SU-DHL-6 (cell line): ENCODE data around the gene PTPN14.
"Not testable (repeated sequence)": the region's sequence is repeated elsewhere in the genome, so short reads cannot be mapped to it uniquely, and the experiment has no call there.

Experiments
- H2AFZ ChIP-seq: fragments of 200-600 bp; sonication (generic); 2 replicates; pipeline ENCODE4 v1.6.1; 2014; ENCODE audit warnings: low read depth, mild to moderate bottlenecking, moderate library complexity, mixed read lengths, antibody characterized with exemption, low read length; ENCODE audit not compliant: severe bottlenecking
- H3F3A ChIP-seq: fragments of 200-600 bp; shearing (Covaris generic); 2 replicates; pipeline ENCODE4 v1.6.0; 2016; ENCODE audit warnings: antibody characterized with exemption, mild to moderate bottlenecking; ENCODE audit not compliant: insufficient read depth
- H3K27ac ChIP-seq: fragments of 200-600 bp; sonication (generic); 2 replicates; pipeline ENCODE4 v1.5.1; 2016; ENCODE audit warnings: low read depth, mild to moderate bottlenecking, low read length, moderate library complexity, mixed read lengths
- H3K27me3 ChIP-seq: fragments of 200-600 bp; sonication (generic), shearing (Covaris generic); 2 replicates; pipeline ENCODE4 v1.6.0; 2014; ENCODE audit warnings: mild to moderate bottlenecking, low read length
- H3K36me3 ChIP-seq: fragments of 200-600 bp; sonication (generic); 2 replicates; pipeline ENCODE4 v1.6.1; 2014; ENCODE audit warnings: mild to moderate bottlenecking, low read length, mixed read lengths
- H3K4me2 ChIP-seq: fragments of 300-600, 200-600 bp; shearing (Covaris generic), sonication (generic); 2 replicates; pipeline ENCODE4 v1.6.0; 2014; ENCODE audit warnings: low read length, low read depth, mild to moderate bottlenecking; ENCODE audit not compliant: poor library complexity, severe bottlenecking
- H3K4me3 ChIP-seq: fragments of 200-600 bp; sonication (generic); 2 replicates; pipeline ENCODE4 v1.5.1; 2014; ENCODE audit warnings: antibody characterized with exemption, low read length, mild to moderate bottlenecking, mixed read lengths; ENCODE audit not compliant: insufficient read depth, poor library complexity, severe bottlenecking
- H3K79me2 ChIP-seq: fragments of 200-600 bp; sonication (generic); 2 replicates; pipeline ENCODE4 v1.6.1; 2014; ENCODE audit warnings: mild to moderate bottlenecking, low read length, moderate library complexity; ENCODE audit not compliant: insufficient read depth
- H3K9ac ChIP-seq: fragments of 200-600 bp; sonication (generic); 2 replicates; pipeline ENCODE4 v1.7.0; 2014; ENCODE audit warnings: mild to moderate bottlenecking, low read length
- H3K9me2 ChIP-seq: fragments of 200-600 bp; sonication (generic); replicated peaks from 2 replicates; pipeline ENCODE4 v1.6.1; 2014; ENCODE audit warnings: low read length; ENCODE audit not compliant: insufficient read depth
- H3K9me3 ChIP-seq: fragments of 200-600 bp; sonication (generic); 2 replicates; pipeline ENCODE4 v1.6.1; 2014; ENCODE audit warnings: low read length, mixed read lengths; ENCODE audit not compliant: insufficient read depth
- H4K20me1 ChIP-seq: fragments of 200-600 bp; sonication (generic); 2 replicates; pipeline ENCODE4 v1.6.1; 2014; ENCODE audit warnings: low read depth, mild to moderate bottlenecking, antibody characterized with exemption, low read length, moderate library complexity, mixed read lengths
- CTCF ChIP-seq: fragments of 200-600 bp; sonication (generic); IDR thresholded peaks from one replicate; pipeline ENCODE4 v1.5.1; 2017; ENCODE audit warnings: antibody characterized with exemption, mild to moderate bottlenecking, low read length, moderate library complexity; ENCODE audit not compliant: insufficient read depth, poor library complexity, severe bottlenecking
- EZH2phosphoT487 ChIP-seq: fragments of 200-600 bp; sonication (generic), shearing (Covaris generic); conservative IDR thresholded peaks from 2 replicates; pipeline ENCODE4 v1.6.1; 2018; ENCODE audit warnings: mild to moderate bottlenecking, antibody characterized with exemption, low read length, moderate library complexity, mixed read lengths

Gene PTPN14

GRCh38 chr1:214511639-214511998 is 39.8 kb downstream of the PTPN14 start:
- Histone ChIP-seq H3K4me2 (no peak overlapping the region), H3K36me3 (no peaks in the 10 kb centered on the region), H4K20me1 (no peaks in the 10 kb centered on the region), H3K9ac (no peak overlapping the region), H3K4me3 (no peak overlapping the region), H3K79me2 (no peaks in the 10 kb centered on the region), H3K9me2 (no peaks in the 10 kb centered on the region), H3F3A (no peaks in the 10 kb centered on the region), H3K27me3 (no peaks in the 10 kb centered on the region), H3K27ac (no peak overlapping the region), H2AFZ (no peak overlapping the region), H3K9me3 (no peaks in the 10 kb centered on the region)
- TF ChIP-seq CTCF (no peak), EZH2phosphoT487 (no peak)

GRCh38 chr1:214510914-214511638 is 40.3 kb downstream of the PTPN14 start:
- no peaks in the 10 kb centered on the region for H3F3A ChIP-seq
- no peak overlapping the region for H3K4me2 ChIP-seq
- H3K79me2 ChIP-seq, result no peaks in the 10 kb centered on the region
- no peaks in the 10 kb centered on the region for H3K9me3 ChIP-seq
- no peak overlapping the region for H3K4me3 ChIP-seq
- TF ChIP-seq EZH2phosphoT487 (no peak), CTCF (no peak)
- H4K20me1 ChIP-seq, result no peaks in the 10 kb centered on the region
- H3K36me3 ChIP-seq, result no peaks in the 10 kb centered on the region
- H3K27me3 ChIP-seq, result no peaks in the 10 kb centered on the region
- no peak overlapping the region for H3K27ac ChIP-seq
- H3K9ac ChIP-seq, result no peak overlapping the region
- H2AFZ ChIP-seq, result no peak overlapping the region
- H3K9me2 ChIP-seq, result no peaks in the 10 kb centered on the region

- no peaks in the 10 kb centered on the region for H3K36me3 ChIP-seq
- no peak overlapping the region for H2AFZ ChIP-seq
- H3K27me3 ChIP-seq, result no peaks in the 10 kb centered on the region
- no peaks in the 10 kb centered on the region for H3F3A ChIP-seq
- H3K9me2 ChIP-seq, result no peaks in the 10 kb centered on the region
- no peak overlapping the region for H3K4me3 ChIP-seq
- no peaks in the 10 kb centered on the region for H3K9me3 ChIP-seq
- H3K9ac ChIP-seq, result no peak overlapping the region
- no peaks in the 10 kb centered on the region for H4K20me1 ChIP-seq
- H3K4me2 ChIP-seq, result no peak overlapping the region
- no peaks in the 10 kb centered on the region for H3K79me2 ChIP-seq
- H3K27ac ChIP-seq, result no peak overlapping the region
- TF ChIP-seq CTCF (no peak), EZH2phosphoT487 (no peak)
Observed at GRCh38 chr1:214510477-214510876, 40.9 kb downstream of the PTPN14 start.

- H4K20me1 ChIP-seq, H3K9me2 ChIP-seq, H3K27me3 ChIP-seq, H3K79me2 ChIP-seq, H3K36me3 ChIP-seq, H3K27ac ChIP-seq, H3F3A ChIP-seq, H2AFZ ChIP-seq, H3K4me3 ChIP-seq, H3K4me2 ChIP-seq, H3K9ac ChIP-seq, H3K9me3 ChIP-seq: not testable (repeated sequence)
Observed at GRCh38 chr1:214509622-214510021, 41.8 kb downstream of the PTPN14 start.
